HepG2 (cell line): ENCODE results near the gene MIDN. TPM values are rescaled to one million over a fixed set of nuclear protein-coding genes. Genes with fewer than 3 reads are reported as not detected.

Experiments
- ARID2 ChIP-seq: sonication (generic); formaldehyde crosslinking; IDR thresholded peaks from 2 replicates; pipeline ENCODE4 v1.8.1; 2022; ENCODE audit warnings: mild to moderate bottlenecking, missing genetic modification reagents, borderline replicate concordance
- ATAD3A ChIP-seq: sonication (generic); formaldehyde crosslinking; IDR thresholded peaks from 2 replicates; pipeline ENCODE4 v1.4.0; 2020; ENCODE audit warnings: missing genetic modification reagents
- ATF7 ChIP-seq, 2 experiments: fragments of 450-650 bp in 1 of 2; sonication (generic) in 1 of 2; formaldehyde crosslinking in 1 of 2; IDR thresholded peaks; 2 replicates each; pipeline versions ENCODE4 v1.4.0 to v1.6.1; 2016 to 2020; ENCODE audit warnings: antibody characterized with exemption in 1 of 2, mild to moderate bottlenecking in 1 of 2, missing genetic modification reagents in 1 of 2
- DMAP1 ChIP-seq: IDR thresholded peaks from 2 replicates; pipeline ENCODE4 v1.6.1; 2016
- ESRRA ChIP-seq: sonication (generic); formaldehyde crosslinking; IDR thresholded peaks from 2 replicates; pipeline ENCODE4 v1.5.1; 2020; ENCODE audit warnings: mild to moderate bottlenecking, low read depth, missing genetic modification reagents
- FOXA3 ChIP-seq: IDR thresholded peaks from 2 replicates; pipeline ENCODE4 v1.6.1; 2016; ENCODE audit warnings: missing genetic modification reagents, missing compliant biosample characterization
- GZF1 ChIP-seq: sonication (generic); formaldehyde crosslinking; IDR thresholded peaks from 2 replicates; pipeline ENCODE4 v1.5.1; 2020; ENCODE audit warnings: mild to moderate bottlenecking, missing genetic modification reagents
- HNRNPLL ChIP-seq: fragments of 200-400 bp; formaldehyde crosslinking; IDR thresholded peaks from 2 replicates; pipeline ENCODE4 v1.6.1; 2017; ENCODE audit warnings: mild to moderate bottlenecking, low read depth, low read length; ENCODE audit not compliant: poor library complexity, severe bottlenecking
- IKZF5 ChIP-seq: IDR thresholded peaks from 2 replicates; pipeline ENCODE4 v1.6.1; 2018; ENCODE audit warnings: missing genetic modification reagents, mild to moderate bottlenecking, missing compliant biosample characterization
- KAT2B ChIP-seq: fragments of 150-350 bp; IDR thresholded peaks from 2 replicates; pipeline ENCODE4 v1.6.1; 2014; ENCODE audit warnings: low read depth, low read length, borderline replicate concordance
- KDM3A ChIP-seq: IDR thresholded peaks from 2 replicates; pipeline ENCODE4 v1.6.1; 2018; ENCODE audit warnings: low read depth, missing compliant biosample characterization
- MZF1 ChIP-seq: sonication (generic); formaldehyde crosslinking; IDR thresholded peaks from 2 replicates; pipeline ENCODE4 v1.8.1; 2023; ENCODE audit warnings: mild to moderate bottlenecking, missing genetic modification reagents, borderline replicate concordance
- NFE2L1 ChIP-seq: sonication (generic); formaldehyde crosslinking; IDR thresholded peaks from 2 replicates; pipeline ENCODE4 v1.4.0; 2020; ENCODE audit warnings: missing genetic modification reagents, mild to moderate bottlenecking, borderline replicate concordance
- NFRKB ChIP-seq: fragments of 450-650 bp; IDR thresholded peaks from 2 replicates; pipeline ENCODE4 v1.6.1; 2017
- NR2F1 ChIP-seq, 2 experiments: fragments of 450-650 bp in 1 of 2; formaldehyde crosslinking in 1 of 2; IDR thresholded peaks; 2 replicates each; pipeline versions ENCODE4 v1.5.0 to v1.6.1; 2016 to 2020; ENCODE audit warnings: mild to moderate bottlenecking in 1 of 2, missing compliant biosample characterization in 1 of 2, missing genetic modification reagents in 1 of 2, moderate library complexity in 1 of 2
- PRMT3 ChIP-seq: sonication (generic); formaldehyde crosslinking; IDR thresholded peaks from 2 replicates; pipeline ENCODE4 v1.8.1; 2022; ENCODE audit warnings: low read depth, mild to moderate bottlenecking, moderate library complexity, missing genetic modification reagents, borderline replicate concordance
- RFXANK ChIP-seq: IDR thresholded peaks from 2 replicates; pipeline ENCODE4 v1.6.1; 2016
- SNAPC5 ChIP-seq: sonication (generic); formaldehyde crosslinking; IDR thresholded peaks from 2 replicates; pipeline ENCODE4 v1.8.1; 2023; ENCODE audit warnings: mild to moderate bottlenecking, missing genetic modification reagents, borderline replicate concordance
- STAT6 ChIP-seq: sonication (generic); formaldehyde crosslinking; IDR thresholded peaks from 2 replicates; pipeline ENCODE4 v1.4.0; 2020; ENCODE audit warnings: missing genetic modification reagents, mild to moderate bottlenecking, borderline replicate concordance
- XBP1 ChIP-seq: sonication (generic); formaldehyde crosslinking; IDR thresholded peaks from 2 replicates; pipeline ENCODE4 v1.5.0; 2020; ENCODE audit warnings: missing genetic modification reagents
- ZFY ChIP-seq: sonication (generic); formaldehyde crosslinking; IDR thresholded peaks from 2 replicates; pipeline ENCODE4 v1.4.0; 2020; ENCODE audit warnings: missing genetic modification reagents
- ZNF567 ChIP-seq: sonication (generic); formaldehyde crosslinking; IDR thresholded peaks from 2 replicates; pipeline ENCODE4 v1.8.1; 2023; ENCODE audit warnings: mild to moderate bottlenecking, missing genetic modification reagents, borderline replicate concordance
- ZNF737 ChIP-seq: sonication (generic); formaldehyde crosslinking; IDR thresholded peaks from 2 replicates; pipeline ENCODE4 v1.5.0; 2020; ENCODE audit warnings: missing genetic modification reagents, mild to moderate bottlenecking, borderline replicate concordance
- ZXDC ChIP-seq: sonication (generic); formaldehyde crosslinking; IDR thresholded peaks from 2 replicates; pipeline ENCODE4 v1.5.0; 2020; ENCODE audit warnings: mild to moderate bottlenecking, missing genetic modification reagents
- polyA plus RNA-seq, 8 experiments: library from polyadenylated mRNA; depleted of rRNA in 3 of 8; stranded (reverse) in 7 of 8; unstranded in 1 of 8; fragments of >200 nt; fragmentation: Illumina TruSeq in 4 of 8; extraction: Trizol in 4 of 8; gene quantifications; 2 replicates each; pipeline versions ENCODE4 v1.2.1 to v1.2.3, GENCODE V29; 2011 to 2016; ENCODE audit warnings: low read depth in 4 of 8, missing spikeins in 1 of 8, mixed read lengths in 1 of 8; ENCODE audit not compliant: insufficient read depth in 1 of 8
- total RNA-seq, 5 experiments: library from RNA; depleted of rRNA; stranded (reverse); fragments of >200 nt; fragmentation: Illumina TruSeq; extraction: Trizol; gene quantifications; 2 replicates each; pipeline ENCODE4 v1.2.3, GENCODE V29; 2016; ENCODE audit warnings: low read depth in 1 of 5

The MIDN gene
- total and polyA plus RNA-seq, 2 of the 13 experiments (the other 11 are each of a cell fraction or from before 2014, with no cell fraction given), result 8.4 to 18.0 TPM

GRCh38 chr19:1248139-1248785 is at the start of gene MIDN (continued):
- TF ChIP-seq MZF1 (CRISPR knock-in tag) (no peak), ARID2 (CRISPR knock-in tag) (no peak), RFXANK (CRISPR knock-in tag) (no peak), ZNF737 (CRISPR knock-in tag) (no peak), HNRNPLL (peak; percentile 34), KAT2B (no peak), ZFY (CRISPR knock-in tag) (peak; percentile 84), FOXA3 (CRISPR knock-in tag) (no peak), KDM3A (CRISPR knock-in tag) (peak; percentile 91; the same call in 1 of the 2 replicates), ATAD3A (CRISPR knock-in tag) (no peak), NFE2L1 (CRISPR knock-in tag) (peak; percentile 71; the same call in 1 of the 2 replicates), STAT6 (no peak), IKZF5 (CRISPR knock-in tag) (peak; percentile 75), NFRKB (no peak), DMAP1 (no peak), ZNF567 (CRISPR knock-in tag) (0 out of 2 replicates have a peak, but pooled peaks have one; percentile 69), NR2F1 (CRISPR knock-in tag; IDR thresholded peaks at IDR 0.05) (no peak), GZF1 (no peak), PRMT3 (CRISPR knock-in tag) (peak; percentile 71; the same call in 1 of the 2 replicates), XBP1 (CRISPR knock-in tag) (no peak), ATF7 (IDR thresholded peaks at IDR 0.05) (no peak), ATF7 (CRISPR knock-in tag; IDR thresholded peaks at IDR 0.05) (no peak; the same call in 1 of the 2 replicates), ZXDC (CRISPR knock-in tag) (0 out of 2 replicates have a peak, but pooled peaks have one; percentile 18), SNAPC5 (CRISPR knock-in tag) (peak; percentile 35; the same call in 1 of the 2 replicates), ESRRA (CRISPR knock-in tag) (no peak; the same call in 1 of the 2 replicates)
